IPS DF 6.9 (cell line): ENCODE results near the gene NCK1.

Experiments used
- DNase-seq: peaks from one replicate; pipeline ENCODE4 v3.0.0-alpha.2; 2013; ENCODE audit warnings: low read depth, low spot score
- H3K27ac ChIP-seq: one replicate; pipeline ENCODE4 v1.5.1; 2013; ENCODE audit warnings: low read length, control low read depth
- H3K27me3 ChIP-seq: 2 replicates; pipeline ENCODE4 v1.6.1; 2013; ENCODE audit warnings: mild to moderate bottlenecking, low read length; ENCODE audit not compliant: control insufficient read depth, insufficient read depth
- H3K36me3 ChIP-seq: 2 replicates; pipeline ENCODE4 v1.6.1; 2013; ENCODE audit warnings: low read length; ENCODE audit not compliant: control insufficient read depth, insufficient read depth
- H3K4me1 ChIP-seq: 2 replicates; pipeline ENCODE4 v1.6.1; 2013; ENCODE audit warnings: low read length; ENCODE audit not compliant: control insufficient read depth, insufficient read depth
- H3K4me3 ChIP-seq: 2 replicates; pipeline ENCODE4 v1.5.1; 2013; ENCODE audit warnings: mild to moderate bottlenecking, low read length
- H3K9me3 ChIP-seq: 2 replicates; pipeline ENCODE4 v1.6.1; 2013; ENCODE audit warnings: low read length, inconsistent platforms; ENCODE audit not compliant: control insufficient read depth, insufficient read depth
- WGBS: extraction: QIAGEN DNeasy Blood & Tissue Kit; methylation state at CpG from one replicate; pipeline ENCODE4 v1.1.7; 2013; ENCODE audit warnings: mixed read lengths, missing lambda C conversion rate; ENCODE audit not compliant: insufficient read length, insufficient coverage; 5-methylcytosine and 5-hydroxymethylcytosine counted together

Gene NCK1

GRCh38 chr3:136995652-136996051 lies 133.6 kb downstream of the NCK1 start:
- Histone ChIP-seq H3K4me3 (no peak overlapping the region), H3K4me1 (no peaks in the 10 kb centered on the region), H3K9me3 (no peaks in the 10 kb centered on the region), H3K27me3 (no peaks in the 10 kb centered on the region), H3K36me3 (no peaks in the 10 kb centered on the region), H3K27ac (no peak overlapping the region)
- no CpG with 5 or more reads among the region's 1 CpG for WGBS
- no peak for DNase-seq
